OCI-LY1 (cell line): ENCODE measurements around the gene HCN1.
"Not testable (repeated sequence)": the region's sequence is repeated elsewhere in the genome, so short reads cannot be mapped to it uniquely, and the experiment has no call there.

Experiments used
- H2AFZ ChIP-seq: fragments of 200-600 bp; sonication (generic), shearing (Covaris generic); 2 replicates; pipeline ENCODE4 v1.6.0; 2014; ENCODE audit warnings: antibody characterized with exemption, mild to moderate bottlenecking, low read length
- H3F3A ChIP-seq: fragments of 200-600 bp; sonication (generic), shearing (Covaris generic); 2 replicates; pipeline ENCODE4 v1.6.0; 2014; ENCODE audit warnings: mild to moderate bottlenecking, antibody characterized with exemption, low read length, moderate library complexity; ENCODE audit not compliant: insufficient read depth
- H3K27ac ChIP-seq: fragments of 200-600 bp; sonication (generic); 2 replicates; pipeline ENCODE4 v1.5.1; 2014; ENCODE audit warnings: low read length, mixed run types, mild to moderate bottlenecking, low read depth; ENCODE audit not compliant: poor library complexity, severe bottlenecking
- H3K27me3 ChIP-seq: fragments of 200-600 bp; sonication (generic); 2 replicates; pipeline ENCODE4 v1.6.0; 2014; ENCODE audit warnings: antibody characterized with exemption, mild to moderate bottlenecking, low read length, moderate library complexity; ENCODE audit not compliant: insufficient read depth
- H3K36me3 ChIP-seq: fragments of 200-600 bp; sonication (generic); 2 replicates; pipeline ENCODE4 v1.6.1; 2014; ENCODE audit warnings: mild to moderate bottlenecking, antibody characterized with exemption, low read length, moderate library complexity, mixed read lengths; ENCODE audit not compliant: insufficient read depth
- H3K4me1 ChIP-seq: fragments of 200-600 bp; sonication (generic); 2 replicates; pipeline ENCODE4 v1.5.1; 2014; ENCODE audit warnings: mild to moderate bottlenecking, low read length, moderate library complexity; ENCODE audit not compliant: insufficient read depth, severe bottlenecking
- H3K4me2 ChIP-seq: fragments of 200-600 bp; sonication (generic), shearing (Covaris generic); 2 replicates; pipeline ENCODE4 v1.6.1; 2014; ENCODE audit warnings: low read length
- H3K4me3 ChIP-seq: fragments of 200-600 bp; sonication (generic); 2 replicates; pipeline ENCODE4 v1.5.1; 2014; ENCODE audit warnings: low read length, low read depth, mild to moderate bottlenecking, mixed read lengths; ENCODE audit not compliant: poor library complexity, severe bottlenecking
- H3K79me2 ChIP-seq: fragments of 200-600 bp; shearing (Covaris generic); 2 replicates; pipeline ENCODE4 v1.6.1; 2016; ENCODE audit warnings: mixed run types, low read length, mixed read lengths; ENCODE audit not compliant: insufficient read depth
- H3K9ac ChIP-seq: fragments of 200-600 bp; sonication (generic), shearing (Covaris generic); 2 replicates; pipeline ENCODE4 v1.6.1; 2014; ENCODE audit warnings: mild to moderate bottlenecking, low read length, mixed read lengths
- H3K9me2 ChIP-seq: fragments of 200-600 bp; sonication (generic), shearing (Covaris generic); 2 replicates; pipeline ENCODE4 v1.6.1; 2014; ENCODE audit warnings: low read depth, mild to moderate bottlenecking, low read length, mixed read lengths
- H3K9me3 ChIP-seq: fragments of 200-600 bp; shearing (Covaris generic); 2 replicates; pipeline ENCODE4 v1.6.1; 2014; ENCODE audit warnings: low read length, mixed read lengths
- H4K20me1 ChIP-seq: fragments of 200-600 bp; sonication (generic), shearing (Covaris generic); 2 replicates; pipeline ENCODE4 v1.6.0; 2016; ENCODE audit warnings: mild to moderate bottlenecking, low read length; ENCODE audit not compliant: insufficient read depth
- EZH2 ChIP-seq: fragments of 200-600 bp; sonication (generic), shearing (Covaris generic); IDR thresholded peaks from 2 replicates; pipeline ENCODE4 v1.8.0; 2017; ENCODE audit warnings: borderline replicate concordance, mixed run types, mild to moderate bottlenecking, antibody characterized with exemption, low read length, moderate library complexity, mixed read lengths
- TF ChIP-seq, protein P1 (sequence below): fragments of 200-600 bp; sonication (generic), shearing (Covaris generic); IDR thresholded peaks from 2 replicates; pipeline ENCODE4 v1.5.1; 2017; ENCODE audit warnings: mild to moderate bottlenecking, antibody characterized with exemption, low read length, moderate library complexity, mixed read lengths

HCN1 gene

DNA sequence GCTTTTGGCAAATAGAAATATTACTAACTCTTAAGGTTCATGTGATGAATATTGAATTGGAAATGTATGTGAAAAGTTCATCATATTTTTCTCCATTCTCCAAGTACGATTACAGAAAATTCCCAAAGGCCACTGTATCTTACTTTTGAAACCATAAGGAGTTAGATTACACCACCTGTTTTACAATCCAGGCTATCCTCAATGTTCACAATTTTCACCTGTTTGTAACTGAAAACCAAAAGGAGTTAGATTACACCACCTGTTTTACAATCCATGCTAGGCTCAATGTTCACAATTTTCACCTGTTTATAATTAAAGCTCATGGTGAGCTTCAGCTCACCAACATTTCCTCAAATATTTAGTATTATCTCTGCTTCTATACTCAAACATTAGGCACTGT is 188.0 kb downstream of the HCN1 start:
- Histone ChIP-seq H2AFZ (no peak overlapping the region), H3K4me1 (no peaks in the 10 kb centered on the region), H3K27me3 (no peaks in the 10 kb centered on the region), H3K27ac (no peak overlapping the region), H3K9me2 (no peaks in the 10 kb centered on the region), H3K9ac (no peak overlapping the region), H4K20me1 (no peaks in the 10 kb centered on the region), H3K9me3 (no peaks in the 10 kb centered on the region), H3K36me3 (no peaks in the 10 kb centered on the region), H3K4me3 (no peak overlapping the region), H3F3A (no peaks in the 10 kb centered on the region), H3K79me2 (no peaks in the 10 kb centered on the region), H3K4me2 (no peak overlapping the region)
- no peak for TF ChIP-seq EZH2
- TF ChIP-seq, protein P1, sequence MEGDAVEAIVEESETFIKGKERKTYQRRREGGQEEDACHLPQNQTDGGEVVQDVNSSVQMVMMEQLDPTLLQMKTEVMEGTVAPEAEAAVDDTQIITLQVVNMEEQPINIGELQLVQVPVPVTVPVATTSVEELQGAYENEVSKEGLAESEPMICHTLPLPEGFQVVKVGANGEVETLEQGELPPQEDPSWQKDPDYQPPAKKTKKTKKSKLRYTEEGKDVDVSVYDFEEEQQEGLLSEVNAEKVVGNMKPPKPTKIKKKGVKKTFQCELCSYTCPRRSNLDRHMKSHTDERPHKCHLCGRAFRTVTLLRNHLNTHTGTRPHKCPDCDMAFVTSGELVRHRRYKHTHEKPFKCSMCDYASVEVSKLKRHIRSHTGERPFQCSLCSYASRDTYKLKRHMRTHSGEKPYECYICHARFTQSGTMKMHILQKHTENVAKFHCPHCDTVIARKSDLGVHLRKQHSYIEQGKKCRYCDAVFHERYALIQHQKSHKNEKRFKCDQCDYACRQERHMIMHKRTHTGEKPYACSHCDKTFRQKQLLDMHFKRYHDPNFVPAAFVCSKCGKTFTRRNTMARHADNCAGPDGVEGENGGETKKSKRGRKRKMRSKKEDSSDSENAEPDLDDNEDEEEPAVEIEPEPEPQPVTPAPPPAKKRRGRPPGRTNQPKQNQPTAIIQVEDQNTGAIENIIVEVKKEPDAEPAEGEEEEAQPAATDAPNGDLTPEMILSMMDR: no peak

DNA sequence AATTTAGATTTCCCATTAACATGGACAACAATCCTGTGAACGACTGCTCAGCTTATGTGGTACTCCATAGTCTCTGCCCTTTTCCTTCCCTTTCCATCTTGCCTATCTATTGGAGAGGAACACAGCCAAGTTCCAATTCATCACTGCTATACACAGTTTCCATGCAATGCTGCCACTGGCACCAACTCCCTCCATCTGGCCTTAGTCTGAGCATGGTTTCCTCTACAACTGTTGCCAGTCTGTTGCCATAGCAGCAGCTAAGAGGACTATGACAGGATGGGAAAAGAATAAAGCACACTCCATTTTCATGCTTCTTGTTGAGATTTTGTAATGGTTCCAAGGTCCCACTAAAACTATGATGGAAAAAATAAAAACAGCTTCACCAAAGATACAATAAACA is 189.0 kb downstream of the HCN1 start:
- no peaks in the 10 kb centered on the region for H3K9me3 ChIP-seq
- H2AFZ ChIP-seq: no peak overlapping the region
- no peak for TF ChIP-seq EZH2
- TF ChIP-seq, protein P1: no peak
- no peak overlapping the region for H3K4me2 ChIP-seq
- no peaks in the 10 kb centered on the region for H3K27me3 ChIP-seq
- no peaks in the 10 kb centered on the region for H3F3A ChIP-seq
- H3K9me2 ChIP-seq: no peaks in the 10 kb centered on the region
- H3K79me2 ChIP-seq: no peaks in the 10 kb centered on the region
- H3K27ac ChIP-seq: no peak overlapping the region
- no peaks in the 10 kb centered on the region for H4K20me1 ChIP-seq
- H3K36me3 ChIP-seq: no peaks in the 10 kb centered on the region
- no peak overlapping the region for H3K9ac ChIP-seq
- no peak overlapping the region for H3K4me3 ChIP-seq
- H3K4me1 ChIP-seq: no peaks in the 10 kb centered on the region

DNA sequence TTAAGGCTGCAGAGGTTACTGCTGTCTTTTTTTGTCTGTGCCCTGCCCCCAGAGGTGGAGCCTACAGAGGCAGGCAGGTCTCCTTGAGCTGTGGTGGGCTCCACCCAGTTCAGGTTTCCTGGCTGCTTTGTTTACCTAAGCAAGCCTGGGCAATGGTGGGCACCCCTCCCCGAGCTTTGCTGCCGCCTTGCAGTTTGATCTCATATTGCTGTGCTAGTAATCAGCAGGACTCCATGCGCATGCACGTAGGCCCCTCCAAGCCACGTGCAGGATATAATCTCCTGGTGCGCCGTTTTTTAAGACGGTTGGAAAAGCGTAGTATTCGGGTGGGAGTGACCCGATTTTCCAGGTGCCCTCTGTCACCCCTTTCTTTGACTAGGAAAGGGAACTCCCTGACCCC is 197.2 kb downstream of the HCN1 start:
- not testable (repeated sequence) for H4K20me1 ChIP-seq, H3K27me3 ChIP-seq, H3K4me1 ChIP-seq, H3K9me3 ChIP-seq, H3K4me2 ChIP-seq, H3K4me3 ChIP-seq, H2AFZ ChIP-seq, H3K9me2 ChIP-seq, H3K36me3 ChIP-seq, H3K27ac ChIP-seq, H3K9ac ChIP-seq, H3F3A ChIP-seq, H3K79me2 ChIP-seq

DNA sequence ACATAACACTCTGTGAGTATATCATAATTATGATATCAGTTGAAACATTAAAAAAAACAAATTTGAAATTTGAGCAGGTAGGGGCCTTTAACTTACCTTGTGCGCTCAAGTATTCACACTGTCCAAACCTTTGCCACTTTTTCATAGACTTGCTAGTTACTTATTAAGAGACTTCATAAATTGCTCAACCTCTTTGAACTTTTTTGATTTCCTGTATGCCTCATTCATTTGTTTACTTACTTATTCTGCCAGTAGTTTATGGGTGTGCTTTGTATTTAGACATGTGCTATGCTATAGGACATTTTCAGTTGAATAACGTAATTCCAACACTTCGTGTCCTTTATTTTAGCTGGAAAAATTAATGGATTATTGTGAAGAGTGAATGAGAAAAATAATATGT is 204.8 kb downstream of the HCN1 start:
- Histone ChIP-seq H3K9ac (no peak overlapping the region), H3K4me1 (no peaks in the 10 kb centered on the region), H3K9me3 (no peaks in the 10 kb centered on the region), H3K27me3 (no peaks in the 10 kb centered on the region), H4K20me1 (no peaks in the 10 kb centered on the region), H3K27ac (no peak overlapping the region), H3K4me3 (no peak overlapping the region), H3K4me2 (no peak overlapping the region), H3K9me2 (no peaks in the 10 kb centered on the region), H3F3A (no peaks in the 10 kb centered on the region), H3K36me3 (no peaks in the 10 kb centered on the region), H3K79me2 (no peaks in the 10 kb centered on the region), H2AFZ (no peak overlapping the region)
- TF ChIP-seq EZH2: no peak
- TF ChIP-seq, protein P1: no peak
